ENCODE data around the gene ABLIM1. TPM values are rescaled to one million over a fixed set of nuclear protein-coding genes. Genes with fewer than 3 reads are reported as not detected.

Gene ABLIM1
- polyA plus RNA-seq, 1 donor from 2014 or later, result 10.1 TPM

GRCh38 chr10:114402871-114403540, 255.1 kb downstream of the ABLIM1 start:
- TF ChIP-seq MXI1 (conservative IDR thresholded peaks at IDR 0.05; ENCODE audit: poor library complexity, severe bottlenecking) (no peak), TAF1 (IDR thresholded peaks at IDR 0.05; ENCODE audit: low read depth) (no peak), SMC3 (conservative IDR thresholded peaks at IDR 0.05; ENCODE audit: poor library complexity) (no peak), EP300 (conservative IDR thresholded peaks at IDR 0.05; ENCODE audit: poor library complexity, severe bottlenecking) (no peak), POLR2AphosphoS5 (IDR thresholded peaks at IDR 0.05) (no peak), EZH2 (IDR thresholded peaks at IDR 0.05; ENCODE audit: borderline replicate concordance, insufficient read depth, low read length, poor library complexity, severe bottlenecking) (no peak), RAD21 (conservative IDR thresholded peaks at IDR 0.05) (no peak)
- TF ChIP-seq, protein P1, sequence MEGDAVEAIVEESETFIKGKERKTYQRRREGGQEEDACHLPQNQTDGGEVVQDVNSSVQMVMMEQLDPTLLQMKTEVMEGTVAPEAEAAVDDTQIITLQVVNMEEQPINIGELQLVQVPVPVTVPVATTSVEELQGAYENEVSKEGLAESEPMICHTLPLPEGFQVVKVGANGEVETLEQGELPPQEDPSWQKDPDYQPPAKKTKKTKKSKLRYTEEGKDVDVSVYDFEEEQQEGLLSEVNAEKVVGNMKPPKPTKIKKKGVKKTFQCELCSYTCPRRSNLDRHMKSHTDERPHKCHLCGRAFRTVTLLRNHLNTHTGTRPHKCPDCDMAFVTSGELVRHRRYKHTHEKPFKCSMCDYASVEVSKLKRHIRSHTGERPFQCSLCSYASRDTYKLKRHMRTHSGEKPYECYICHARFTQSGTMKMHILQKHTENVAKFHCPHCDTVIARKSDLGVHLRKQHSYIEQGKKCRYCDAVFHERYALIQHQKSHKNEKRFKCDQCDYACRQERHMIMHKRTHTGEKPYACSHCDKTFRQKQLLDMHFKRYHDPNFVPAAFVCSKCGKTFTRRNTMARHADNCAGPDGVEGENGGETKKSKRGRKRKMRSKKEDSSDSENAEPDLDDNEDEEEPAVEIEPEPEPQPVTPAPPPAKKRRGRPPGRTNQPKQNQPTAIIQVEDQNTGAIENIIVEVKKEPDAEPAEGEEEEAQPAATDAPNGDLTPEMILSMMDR (IDR thresholded peaks at IDR 0.05; ENCODE audit: poor library complexity, severe bottlenecking), result no peak
- TF ChIP-seq, protein P2, sequence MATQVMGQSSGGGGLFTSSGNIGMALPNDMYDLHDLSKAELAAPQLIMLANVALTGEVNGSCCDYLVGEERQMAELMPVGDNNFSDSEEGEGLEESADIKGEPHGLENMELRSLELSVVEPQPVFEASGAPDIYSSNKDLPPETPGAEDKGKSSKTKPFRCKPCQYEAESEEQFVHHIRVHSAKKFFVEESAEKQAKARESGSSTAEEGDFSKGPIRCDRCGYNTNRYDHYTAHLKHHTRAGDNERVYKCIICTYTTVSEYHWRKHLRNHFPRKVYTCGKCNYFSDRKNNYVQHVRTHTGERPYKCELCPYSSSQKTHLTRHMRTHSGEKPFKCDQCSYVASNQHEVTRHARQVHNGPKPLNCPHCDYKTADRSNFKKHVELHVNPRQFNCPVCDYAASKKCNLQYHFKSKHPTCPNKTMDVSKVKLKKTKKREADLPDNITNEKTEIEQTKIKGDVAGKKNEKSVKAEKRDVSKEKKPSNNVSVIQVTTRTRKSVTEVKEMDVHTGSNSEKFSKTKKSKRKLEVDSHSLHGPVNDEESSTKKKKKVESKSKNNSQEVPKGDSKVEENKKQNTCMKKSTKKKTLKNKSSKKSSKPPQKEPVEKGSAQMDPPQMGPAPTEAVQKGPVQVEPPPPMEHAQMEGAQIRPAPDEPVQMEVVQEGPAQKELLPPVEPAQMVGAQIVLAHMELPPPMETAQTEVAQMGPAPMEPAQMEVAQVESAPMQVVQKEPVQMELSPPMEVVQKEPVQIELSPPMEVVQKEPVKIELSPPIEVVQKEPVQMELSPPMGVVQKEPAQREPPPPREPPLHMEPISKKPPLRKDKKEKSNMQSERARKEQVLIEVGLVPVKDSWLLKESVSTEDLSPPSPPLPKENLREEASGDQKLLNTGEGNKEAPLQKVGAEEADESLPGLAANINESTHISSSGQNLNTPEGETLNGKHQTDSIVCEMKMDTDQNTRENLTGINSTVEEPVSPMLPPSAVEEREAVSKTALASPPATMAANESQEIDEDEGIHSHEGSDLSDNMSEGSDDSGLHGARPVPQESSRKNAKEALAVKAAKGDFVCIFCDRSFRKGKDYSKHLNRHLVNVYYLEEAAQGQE (IDR thresholded peaks at IDR 0.05; ENCODE audit: borderline replicate concordance), result no peak
- Histone ChIP-seq H3K9me3 (ENCODE audit: low read length) (no peaks in the 10 kb centered on the region), H3F3A (ENCODE audit: insufficient read depth, low read length, poor library complexity, severe bottlenecking) (no peaks in the 10 kb centered on the region), H3K9ac (ENCODE audit: low read length) (no peak overlapping the region), H3K79me2 (replicated peaks; ENCODE audit: insufficient read depth, low read length) (no peaks in the 10 kb centered on the region), H3K4me3 (ENCODE audit: low read length) (peak overlapping the region; percentile 65), H2AFZ (ENCODE audit: low read depth, low read length) (no peak overlapping the region), H3K36me3 (ENCODE audit: insufficient read depth, low read length) (no peaks in the 10 kb centered on the region), H3K9me2 (ENCODE audit: insufficient read depth, low read length) (no peaks in the 10 kb centered on the region), H3K27ac (ENCODE audit: low read length) (no peak overlapping the region), H3K4me2 (ENCODE audit: low read length) (no peak overlapping the region), H3K27me3 (ENCODE audit: insufficient read depth, low read depth, low read length) (peaks cover 45% of the 10 kb centered on the region), H4K20me1 (ENCODE audit: insufficient read depth) (no peaks in the 10 kb centered on the region)

GRCh38 chr10:114402233-114402632, 255.8 kb downstream of the ABLIM1 start:
- no peaks in the 10 kb centered on the region for H4K20me1 ChIP-seq (ENCODE audit: insufficient read depth)
- H3F3A ChIP-seq (ENCODE audit: insufficient read depth, low read length, poor library complexity, severe bottlenecking), result no peaks in the 10 kb centered on the region
- TF ChIP-seq SMC3 (conservative IDR thresholded peaks at IDR 0.05; ENCODE audit: poor library complexity) (no peak), EP300 (conservative IDR thresholded peaks at IDR 0.05; ENCODE audit: poor library complexity, severe bottlenecking) (no peak), EZH2 (IDR thresholded peaks at IDR 0.05; ENCODE audit: borderline replicate concordance, insufficient read depth, low read length, poor library complexity, severe bottlenecking) (no peak), TAF1 (IDR thresholded peaks at IDR 0.05; ENCODE audit: low read depth) (no peak), RAD21 (conservative IDR thresholded peaks at IDR 0.05) (no peak), POLR2AphosphoS5 (IDR thresholded peaks at IDR 0.05) (no peak), MXI1 (conservative IDR thresholded peaks at IDR 0.05; ENCODE audit: poor library complexity, severe bottlenecking) (no peak)
- TF ChIP-seq, protein P2 (IDR thresholded peaks at IDR 0.05; ENCODE audit: borderline replicate concordance), result no peak
- TF ChIP-seq, protein P1 (IDR thresholded peaks at IDR 0.05; ENCODE audit: poor library complexity, severe bottlenecking), result no peak
- no peaks in the 10 kb centered on the region for H3K79me2 ChIP-seq (replicated peaks; ENCODE audit: insufficient read depth, low read length)
- no peaks in the 10 kb centered on the region for H3K9me3 ChIP-seq (ENCODE audit: low read length)
- peaks cover 45% of the 10 kb centered on the region for H3K27me3 ChIP-seq (ENCODE audit: insufficient read depth, low read depth, low read length)
- H3K4me3 ChIP-seq (ENCODE audit: low read length), result no peak overlapping the region
- no peak overlapping the region for H3K4me2 ChIP-seq (ENCODE audit: low read length)
- no peaks in the 10 kb centered on the region for H3K9me2 ChIP-seq (ENCODE audit: insufficient read depth, low read length)
- H2AFZ ChIP-seq (ENCODE audit: low read depth, low read length), result no peak overlapping the region
- no peaks in the 10 kb centered on the region for H3K36me3 ChIP-seq (ENCODE audit: insufficient read depth, low read length)
- no peak overlapping the region for H3K9ac ChIP-seq (ENCODE audit: low read length)
- no peak overlapping the region for H3K27ac ChIP-seq (ENCODE audit: low read length)
